GM21447 (cell line): ENCODE data around the gene DNAI4.
"Not testable (repeated sequence)": the region's sequence is repeated elsewhere in the genome, so short reads cannot be mapped to it uniquely, and the experiment has no call there.

Experiments used
- ATAC-seq: cut with Tn5 transposase; IDR thresholded peaks from one replicate; pipeline ENCODE4 v1.9.1; 2021; ENCODE audit not compliant: unreplicated experiment

Gene DNAI4

GRCh38 chr1:66929146-66929688 is 4.6 kb upstream of the DNAI4 start:
- no peak for ATAC-seq

DNA sequence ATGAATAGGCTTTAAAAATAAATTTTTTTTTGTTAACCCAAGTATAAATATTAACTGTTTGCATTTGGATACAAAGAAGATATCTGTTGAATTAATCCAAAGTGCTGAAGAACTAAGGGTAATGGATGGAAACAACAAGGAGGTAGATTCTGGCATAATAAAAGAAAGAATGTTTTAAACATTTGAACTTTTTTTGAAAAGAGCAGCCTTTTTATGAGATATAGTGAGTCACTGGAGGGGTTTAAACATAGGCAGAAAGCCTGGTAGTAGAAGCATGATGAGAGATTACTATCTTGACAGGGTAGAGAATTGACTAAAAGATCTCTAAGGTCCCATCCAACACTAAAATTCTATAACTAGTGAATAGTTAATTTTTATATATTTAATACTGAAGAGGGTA is 2.9 kb upstream of the DNAI4 start:
- no peak for ATAC-seq

- ATAC-seq: no peak
These were observed 1.3 kb upstream of the DNAI4 start for GRCh38 chr1:66925944-66926343.

DNA sequence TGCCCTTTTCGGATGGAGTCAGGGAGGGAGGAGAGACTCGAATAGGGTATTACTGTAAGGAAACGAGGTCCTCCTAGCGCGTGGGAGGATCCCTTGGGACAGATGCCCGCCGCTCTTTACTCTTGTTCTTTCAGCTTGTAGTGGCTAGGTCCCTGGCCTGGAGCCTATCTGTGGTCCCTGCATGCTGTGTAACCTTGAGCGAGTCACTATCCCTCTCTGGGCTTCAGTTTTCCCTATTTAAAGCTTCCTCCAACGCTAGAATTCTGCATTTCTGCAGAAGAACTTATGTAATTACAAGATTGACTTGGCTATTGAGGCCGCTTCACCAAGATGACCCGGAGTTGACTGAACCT is 878 bp upstream of the DNAI4 start:
- peak; percentile 8 for ATAC-seq

DNA sequence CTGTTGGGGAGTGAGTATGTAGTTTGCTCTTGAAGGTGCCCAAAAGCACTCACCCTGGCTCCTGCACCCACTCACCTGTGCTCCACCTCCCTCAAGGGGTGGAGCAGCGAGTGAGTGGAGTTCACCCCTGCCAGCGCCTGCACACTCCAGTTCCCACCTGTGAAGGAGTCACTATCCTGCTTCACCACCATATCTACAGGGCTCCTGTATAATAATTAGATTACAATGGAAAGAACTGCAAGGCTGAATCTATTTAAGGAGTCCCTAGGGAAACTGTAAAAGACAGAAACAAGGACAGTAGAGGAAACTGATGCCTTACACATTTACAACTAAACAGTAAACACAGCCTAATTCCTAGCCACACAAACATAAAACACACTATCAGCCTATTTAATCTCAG is 4.1 kb downstream of the DNAI4 start:
- ATAC-seq: no peak

DNA sequence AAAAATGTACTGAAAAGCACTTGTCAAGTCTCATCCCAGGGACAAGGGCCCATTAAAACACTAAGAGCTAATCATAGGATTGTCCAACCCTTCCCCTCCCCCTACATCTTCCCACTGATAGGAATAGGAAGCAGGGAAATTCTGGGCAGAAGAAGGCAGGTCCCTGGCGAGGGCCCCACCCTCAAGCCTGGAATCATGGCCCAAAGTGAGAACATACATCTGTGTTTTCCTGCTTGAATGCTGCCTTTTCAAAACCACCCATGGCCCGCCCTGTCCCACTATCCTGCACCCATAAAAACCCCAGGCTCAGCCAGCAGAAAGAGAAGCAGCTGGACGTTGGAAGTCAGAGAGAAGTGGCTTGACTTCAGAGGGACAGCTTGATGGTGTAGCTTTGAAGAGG is 4.8 kb downstream of the DNAI4 start:
- no peak for ATAC-seq

- ATAC-seq: no peak
These were observed 5.6 kb downstream of the DNAI4 start for GRCh38 chr1:66919063-66919462.

DNA sequence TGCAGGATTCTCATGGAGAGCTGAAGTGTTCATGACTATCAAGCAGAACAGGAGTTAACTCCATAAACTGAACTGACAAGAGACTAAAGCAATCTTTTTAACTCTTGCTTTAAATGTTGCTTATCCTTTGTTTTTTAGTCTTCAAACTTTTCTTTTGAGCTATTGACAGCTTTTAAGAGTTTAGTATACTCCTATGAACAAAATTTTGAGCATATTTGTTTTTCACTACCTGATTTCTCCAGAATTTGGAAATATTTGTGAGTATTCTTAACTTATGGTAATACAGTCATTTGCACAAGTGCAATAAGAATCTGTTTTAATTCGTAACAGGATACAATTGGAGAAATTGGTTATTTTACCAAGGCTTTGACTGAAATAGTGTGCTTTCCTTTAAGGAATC is 7.2 kb downstream of the DNAI4 start:
- ATAC-seq: no peak

- no peak for ATAC-seq
These were observed 8.3 kb downstream of the DNAI4 start for GRCh38 chr1:66916320-66916719.

GRCh38 chr1:66915203-66915602 is 9.5 kb downstream of the DNAI4 start:
- not testable (repeated sequence) for ATAC-seq

DNA sequence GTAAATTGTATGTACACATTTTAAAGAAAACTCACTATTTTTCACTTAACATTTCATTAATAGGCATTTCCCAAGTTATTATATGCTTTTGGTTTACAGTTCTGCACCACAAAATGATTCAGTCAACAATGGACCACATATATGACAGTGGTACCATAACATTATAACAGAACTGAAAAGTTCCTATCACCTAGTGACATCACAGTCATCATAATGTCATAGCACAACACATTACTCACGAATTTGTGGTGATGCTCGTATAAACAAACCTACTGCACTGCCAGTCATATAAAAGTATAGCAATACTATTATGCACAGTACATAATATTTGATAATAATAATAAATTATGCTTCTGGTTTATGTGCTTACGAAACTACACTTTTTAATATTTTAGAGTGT is 30.9 kb downstream of the DNAI4 start:
- no peak for ATAC-seq

DNA sequence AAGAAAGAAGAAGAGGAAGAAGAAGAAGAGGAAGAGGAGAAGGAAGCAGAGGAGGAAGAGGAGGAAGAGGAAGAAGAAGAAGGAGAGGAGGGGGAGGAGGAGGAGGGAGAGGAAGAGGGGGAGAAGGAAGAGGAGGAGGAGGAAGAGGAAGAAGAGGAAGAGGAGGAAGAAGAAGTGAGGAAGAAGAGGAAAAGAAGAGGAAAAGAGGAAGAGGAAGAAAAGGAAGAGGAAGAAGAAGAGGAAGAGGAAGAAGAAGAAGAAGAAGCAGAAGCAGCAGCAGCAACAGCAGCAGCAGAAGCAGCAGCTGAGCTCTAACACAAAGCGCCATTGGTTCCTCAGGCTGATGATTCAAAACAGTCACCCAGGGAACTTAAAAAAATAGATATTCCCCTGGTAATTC is 34.0 kb downstream of the DNAI4 start:
- ATAC-seq: no peak

GRCh38 chr1:66889030-66889429 is 35.6 kb downstream of the DNAI4 start:
- no peak for ATAC-seq

GRCh38 chr1:66876664-66877063 is 48.0 kb downstream of the DNAI4 start:
- no peak for ATAC-seq

DNA sequence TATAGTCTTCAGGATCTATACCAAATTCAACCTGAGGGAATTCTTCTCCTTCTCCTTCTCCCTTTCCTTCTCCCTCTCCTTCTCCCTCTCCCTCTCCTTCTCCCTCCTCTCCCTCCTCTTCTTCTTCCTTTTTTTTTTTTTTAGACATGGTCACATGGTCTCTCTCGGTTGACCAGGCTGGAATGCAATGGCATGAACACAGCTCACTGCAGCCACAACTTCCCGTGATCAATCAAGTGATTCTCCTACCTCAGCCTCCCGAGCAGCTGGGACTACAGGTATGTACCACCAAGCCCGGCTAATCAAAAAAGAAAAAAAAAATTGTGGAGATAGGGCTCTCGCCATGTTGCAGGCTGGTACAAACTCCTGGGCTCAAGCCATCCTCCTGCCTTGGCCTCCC is 51.5 kb downstream of the DNAI4 start:
- ATAC-seq: no peak

DNA sequence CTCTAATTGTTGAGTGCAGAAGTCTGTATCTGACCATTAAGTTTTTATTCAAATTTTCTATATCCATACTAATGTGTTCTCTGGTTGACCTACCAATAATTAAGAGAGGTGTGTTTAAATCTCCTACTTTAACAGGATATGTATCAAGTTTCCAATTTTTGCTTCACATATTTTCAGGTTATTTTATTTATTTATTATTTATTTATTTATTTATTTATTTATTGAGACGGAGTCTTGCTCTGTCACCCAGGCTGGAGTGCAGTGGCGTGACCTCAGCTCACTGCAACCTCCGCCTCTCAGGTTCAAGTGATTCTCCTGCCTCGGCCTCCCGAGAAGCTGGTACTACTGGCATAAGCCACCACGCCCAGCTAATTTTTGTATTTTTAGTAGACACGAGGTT is 52.6 kb downstream of the DNAI4 start:
- ATAC-seq: not testable (repeated sequence)

DNA sequence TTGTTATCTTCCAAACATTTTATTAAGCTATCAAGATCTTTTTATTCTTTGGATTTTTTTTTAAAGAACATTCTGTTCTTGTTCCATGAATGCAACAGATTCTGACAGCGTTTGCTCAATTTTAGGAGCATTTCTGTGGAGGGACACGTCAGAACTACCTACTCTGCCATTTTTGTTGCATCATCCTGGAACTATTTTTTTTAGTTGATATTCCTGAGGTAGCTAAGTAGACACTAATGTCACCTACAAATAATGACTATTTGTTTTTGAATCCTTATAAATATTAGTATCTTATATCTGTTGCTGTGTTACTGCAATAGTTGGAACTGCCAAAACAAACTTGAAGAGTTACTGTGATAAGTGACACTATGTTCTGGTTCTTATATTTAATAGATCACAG is 57.2 kb downstream of the DNAI4 start:
- no peak for ATAC-seq

GRCh38 chr1:66860529-66860928 is 64.1 kb downstream of the DNAI4 start:
- no peak for ATAC-seq

GRCh38 chr1:66853379-66853778 is 71.3 kb downstream of the DNAI4 start:
- ATAC-seq: no peak

- no peak for ATAC-seq
These were observed 71.8 kb downstream of the DNAI4 start for GRCh38 chr1:66852870-66853269.

DNA sequence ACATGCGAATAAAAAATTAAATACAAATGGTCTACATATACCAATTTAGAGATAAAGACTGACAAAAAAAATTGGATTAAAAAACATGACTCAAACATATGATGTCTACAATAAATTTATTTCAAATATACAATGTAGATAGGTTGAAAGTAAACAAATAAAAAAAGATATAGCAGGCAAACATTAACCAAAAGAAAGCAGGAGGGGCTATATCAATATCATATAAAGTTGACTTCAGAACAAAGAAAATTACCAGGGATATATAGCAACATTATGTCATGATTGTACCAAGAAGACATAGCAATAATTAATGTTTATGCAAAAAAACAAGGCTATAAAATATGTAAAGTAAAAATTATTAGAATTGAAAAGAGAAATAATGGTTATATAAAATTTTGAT is 73.7 kb downstream of the DNAI4 start:
- ATAC-seq: no peak

DNA sequence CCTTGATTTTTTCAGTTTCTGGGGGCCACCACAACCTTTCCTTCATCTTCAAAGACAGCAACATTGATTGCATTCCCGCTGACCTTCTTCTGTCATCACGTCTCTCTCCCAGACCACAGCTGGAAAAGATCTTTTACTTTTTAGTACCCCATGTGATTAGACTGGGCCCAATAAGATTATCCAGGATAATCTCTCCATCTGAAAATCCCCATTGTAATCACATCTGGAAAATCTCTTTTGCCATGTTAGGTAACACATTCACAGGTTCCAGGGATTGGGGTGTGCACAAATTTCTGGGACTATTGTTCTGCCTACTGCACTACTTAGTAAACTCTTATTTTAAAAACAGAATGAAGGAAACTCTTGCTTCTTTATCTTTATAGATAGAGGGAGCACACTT is 76.5 kb downstream of the DNAI4 start:
- ATAC-seq: no peak

DNA sequence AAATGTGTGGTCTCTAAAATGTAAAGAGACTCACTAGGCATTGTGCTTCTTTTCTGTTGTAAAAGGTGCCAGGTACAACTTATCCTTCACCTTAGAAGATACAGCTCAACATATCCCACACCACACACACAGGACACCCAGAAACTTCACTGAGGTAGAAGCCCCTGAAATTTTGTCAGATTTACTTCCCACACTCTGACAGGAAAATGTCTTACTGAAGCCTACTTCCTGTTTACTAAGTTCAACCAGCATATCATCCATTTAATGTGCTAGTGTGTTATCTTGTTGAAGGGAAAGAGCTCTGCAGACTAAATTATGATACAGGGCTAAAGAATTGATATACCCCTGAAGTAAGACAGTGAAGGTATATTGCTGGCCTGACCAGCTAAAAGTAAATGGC is 83.7 kb downstream of the DNAI4 start:
- ATAC-seq: no peak

GRCh38 chr1:66834926-66835325 is 89.7 kb downstream of the DNAI4 start:
- no peak for ATAC-seq
